Measurements from ENCODE around the gene PDCD1. TPM values are rescaled to one million over a fixed set of nuclear protein-coding genes. Genes with fewer than 3 reads are reported as not detected.

PDCD1 gene
- total RNA-seq, 1 donor from 2014 or later: not detected

DNA sequence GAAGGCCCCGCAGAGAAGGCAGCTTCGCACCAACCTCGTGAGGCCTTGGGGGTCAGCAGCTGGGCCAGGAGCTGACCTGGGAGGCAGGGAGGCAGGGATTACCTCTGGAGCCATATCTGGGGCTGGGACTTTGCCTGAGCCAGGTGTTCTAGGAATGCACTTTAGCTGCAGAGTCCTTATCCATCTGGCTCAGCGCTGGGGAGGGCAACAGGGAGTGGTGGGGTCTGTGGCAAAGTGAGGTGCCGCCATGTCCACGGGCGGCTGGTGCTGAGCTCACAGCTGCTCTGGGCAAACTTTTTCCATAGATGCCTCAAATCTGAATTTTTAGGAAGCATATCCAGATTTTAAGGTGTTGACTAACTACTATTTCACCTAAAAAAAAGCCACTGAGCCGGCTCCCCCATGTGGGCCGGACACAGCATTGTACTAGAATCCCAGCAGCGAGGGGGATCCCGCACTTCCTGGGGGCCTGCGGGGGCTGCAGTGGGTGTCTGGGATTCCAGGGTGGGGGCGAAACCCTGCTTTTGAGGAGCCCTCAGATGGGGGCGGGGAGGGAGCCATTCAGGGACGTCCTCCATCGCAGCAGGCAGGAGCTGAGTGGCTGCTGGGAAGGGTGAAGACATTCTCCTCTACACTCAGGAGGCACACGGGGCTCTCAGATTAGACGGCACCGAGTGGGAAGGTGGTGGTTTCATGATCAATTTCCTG is 45.5 kb upstream of the PDCD1 start:
- no peaks in the 10 kb centered on the region for H3K9me3 ChIP-seq
- peak in 1 of 2 donors; percentile 44 for DNase-seq (ENCODE audit: low spot score in 2 of 2)
- TF ChIP-seq, protein P1, sequence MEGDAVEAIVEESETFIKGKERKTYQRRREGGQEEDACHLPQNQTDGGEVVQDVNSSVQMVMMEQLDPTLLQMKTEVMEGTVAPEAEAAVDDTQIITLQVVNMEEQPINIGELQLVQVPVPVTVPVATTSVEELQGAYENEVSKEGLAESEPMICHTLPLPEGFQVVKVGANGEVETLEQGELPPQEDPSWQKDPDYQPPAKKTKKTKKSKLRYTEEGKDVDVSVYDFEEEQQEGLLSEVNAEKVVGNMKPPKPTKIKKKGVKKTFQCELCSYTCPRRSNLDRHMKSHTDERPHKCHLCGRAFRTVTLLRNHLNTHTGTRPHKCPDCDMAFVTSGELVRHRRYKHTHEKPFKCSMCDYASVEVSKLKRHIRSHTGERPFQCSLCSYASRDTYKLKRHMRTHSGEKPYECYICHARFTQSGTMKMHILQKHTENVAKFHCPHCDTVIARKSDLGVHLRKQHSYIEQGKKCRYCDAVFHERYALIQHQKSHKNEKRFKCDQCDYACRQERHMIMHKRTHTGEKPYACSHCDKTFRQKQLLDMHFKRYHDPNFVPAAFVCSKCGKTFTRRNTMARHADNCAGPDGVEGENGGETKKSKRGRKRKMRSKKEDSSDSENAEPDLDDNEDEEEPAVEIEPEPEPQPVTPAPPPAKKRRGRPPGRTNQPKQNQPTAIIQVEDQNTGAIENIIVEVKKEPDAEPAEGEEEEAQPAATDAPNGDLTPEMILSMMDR (IDR thresholded peaks at IDR 0.05): no peak
- H3K27ac ChIP-seq: no peak overlapping the region
- H3K27me3 ChIP-seq: no peaks in the 10 kb centered on the region
- intact Hi-C loops (cut with DNase I): no loop called here
- H3K4me3 ChIP-seq: no peak overlapping the region
- H3K4me1 ChIP-seq: no peaks in the 10 kb centered on the region
- no peaks in the 10 kb centered on the region for H3K36me3 ChIP-seq

DNA sequence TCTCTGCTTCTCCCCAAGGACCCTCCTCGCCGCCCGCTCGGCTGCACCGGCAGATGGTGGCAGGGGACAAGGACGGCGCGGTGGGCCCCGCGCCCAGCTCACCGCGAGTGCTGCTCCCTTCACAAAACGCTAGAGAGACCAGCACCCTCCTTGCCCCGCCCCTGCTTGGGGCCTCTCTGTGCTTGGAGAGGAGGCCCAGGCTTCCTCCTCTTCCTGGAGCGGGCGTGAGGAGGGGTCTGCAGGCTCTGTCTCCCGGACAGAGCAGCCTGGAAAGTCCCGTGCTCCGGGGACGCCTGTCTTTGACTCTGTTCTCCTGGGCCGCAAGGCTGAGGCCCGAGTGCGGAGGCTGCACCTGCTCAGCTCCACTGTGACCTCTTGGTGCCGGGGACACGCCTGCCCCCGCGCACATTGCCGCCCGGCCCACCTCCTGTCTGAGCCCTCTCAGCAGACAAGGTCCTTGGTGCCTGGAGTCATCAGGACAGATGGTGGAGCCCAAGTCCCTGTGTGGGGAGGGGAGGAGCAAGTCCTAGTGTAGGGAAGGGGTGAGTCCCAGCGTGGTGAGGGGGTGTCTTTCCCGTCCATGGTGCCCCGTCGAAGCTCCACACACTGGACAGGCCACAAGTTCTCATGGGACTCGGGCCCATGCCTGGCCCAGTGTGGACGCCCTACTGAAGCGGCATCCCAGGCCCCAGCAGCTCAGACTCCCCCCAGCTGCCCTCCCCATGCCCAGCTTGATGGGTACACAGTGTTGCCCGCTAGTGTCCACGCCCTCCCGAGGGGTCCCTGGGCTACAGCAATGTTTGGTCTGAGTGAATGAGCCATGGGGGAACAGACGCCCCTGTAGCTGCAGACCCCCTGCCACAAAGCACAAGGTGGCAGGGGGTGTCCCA is 44.7 kb upstream of the PDCD1 start:
- Histone ChIP-seq H3K9me3 (no peaks in the 10 kb centered on the region), H3K4me3 (no peak overlapping the region), H3K27ac (no peak overlapping the region), H3K27me3 (no peaks in the 10 kb centered on the region), H3K36me3 (no peaks in the 10 kb centered on the region), H3K4me1 (no peaks in the 10 kb centered on the region)
- DNase-seq (ENCODE audit: low spot score in 2 of 2): peak in 1 of 2 donors; percentile 56
- intact Hi-C loops (cut with DNase I): no loop called here
- TF ChIP-seq, protein P1 (IDR thresholded peaks at IDR 0.05): no peak

GRCh38 chr2:241902357-241902991 is 43.8 kb upstream of the PDCD1 start:
- Histone ChIP-seq H3K36me3 (no peaks in the 10 kb centered on the region), H3K4me3 (peak overlapping the region in 1 of 2 donors; percentile 65), H3K27me3 (no peaks in the 10 kb centered on the region), H3K9me3 (no peaks in the 10 kb centered on the region), H3K27ac (no peak overlapping the region), H3K4me1 (no peaks in the 10 kb centered on the region)
- TF ChIP-seq, protein P1 (IDR thresholded peaks at IDR 0.05): no peak
- intact Hi-C loops (cut with DNase I): no loop called here
- peak in 1 of 2 donors; percentile 41 for DNase-seq (ENCODE audit: low spot score in 2 of 2)

DNA sequence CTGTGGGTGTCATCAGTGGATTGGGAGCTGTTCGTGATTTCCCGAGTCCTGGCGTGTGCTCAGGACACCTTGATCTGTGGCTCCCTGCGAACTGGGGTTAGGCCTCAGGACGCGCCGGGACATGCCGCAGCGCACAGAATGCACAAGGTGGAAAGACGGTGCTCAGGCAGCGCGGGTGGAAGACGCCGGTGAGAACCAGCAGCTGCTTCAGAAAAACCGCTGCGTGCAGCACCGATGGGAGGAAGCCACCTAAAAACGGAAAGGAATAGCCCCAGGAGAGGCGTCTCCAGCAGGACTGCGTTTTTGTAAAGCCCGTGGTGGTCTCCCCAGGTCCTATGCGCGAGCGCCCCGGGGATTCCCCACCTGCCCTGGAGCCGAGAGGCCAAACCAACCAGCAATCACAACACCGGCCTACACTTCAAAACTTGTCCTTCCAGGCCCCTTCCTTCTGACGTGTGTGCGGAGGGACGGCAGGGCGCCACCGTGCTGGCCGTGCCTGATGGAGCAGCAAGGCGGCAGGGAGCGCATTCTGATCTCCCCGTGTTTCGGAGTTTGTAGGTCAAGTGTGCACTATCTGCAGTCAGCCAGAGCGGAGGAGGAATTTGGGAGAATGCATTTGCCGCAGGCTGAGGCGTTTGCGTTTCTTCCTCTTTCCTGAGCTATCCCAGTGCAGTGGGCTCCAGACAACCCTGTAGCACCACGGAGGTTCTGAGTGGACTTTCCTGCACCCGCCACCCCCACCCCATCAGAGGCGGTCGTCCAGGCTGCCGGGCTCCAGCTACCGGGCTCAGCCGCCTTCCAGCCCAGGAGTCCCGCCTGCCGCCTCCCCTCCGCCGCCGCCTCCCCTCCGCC is 43.0 kb upstream of the PDCD1 start:
- intact Hi-C loops (cut with DNase I): no loop called here
- no peak overlapping the region for H3K27ac ChIP-seq

More for the DNA sequence above, 43.0 kb upstream of the PDCD1 start:
- Histone ChIP-seq H3K27me3 (no peaks in the 10 kb centered on the region), H3K4me1 (no peaks in the 10 kb centered on the region), H3K36me3 (no peaks in the 10 kb centered on the region), H3K4me3 (peak overlapping the region in 1 of 2 donors; percentile 65), H3K9me3 (no peaks in the 10 kb centered on the region)
- DNase-seq (ENCODE audit: low spot score in 2 of 2): peak in 1 of 2 donors; percentile 44
- TF ChIP-seq, protein P1 (IDR thresholded peaks at IDR 0.05): no peak

All from ascending aorta (tissue), 2 donors.